Naive thymus-derived CD4-positive, alpha-beta T cell (primary cell): ENCODE measurements around the gene MAP2K7. TPM values are rescaled to one million over a fixed set of nuclear protein-coding genes. Genes with fewer than 3 reads are reported as not detected.
"Not testable (repeated sequence)": the region's sequence is repeated elsewhere in the genome, so short reads cannot be mapped to it uniquely, and the experiment has no call there.

ENCODE experiments used
- ATAC-seq: fragments of 150-1000 bp; cut with Tn5 transposase; 2 replicates; pipeline ENCODE4 v1.10.0; 2021; ENCODE audit warnings: mild to moderate bottlenecking, moderate library complexity
- CTCF ChIA-PET: fragments of 350-600 bp; sonication (Branson Sonifier 250); formaldehyde crosslinking; loops from one replicate; lab custom pipeline; 2021; ENCODE audit warnings: antibody characterized with exemption; lab: Charles Lee
- POLR2A ChIA-PET: fragments of 350-600 bp; sonication (Branson Sonifier 250); formaldehyde crosslinking; loops from one replicate; lab custom pipeline; 2021; ENCODE audit warnings: antibody characterized with exemption, inconsistent platforms; lab: Charles Lee
- DNase-seq, 9 donors: peaks; one replicate each; pipeline versions ENCODE4 v3.0.0 to v3.0.0-alpha.2; 2020 to 2022; ENCODE audit warnings: mixed read lengths in 1 of 9
- H3K27ac ChIP-seq: one replicate; pipeline ENCODE4 v1.7.0; 2013; ENCODE audit warnings: mild to moderate bottlenecking, low read depth, low read length, moderate library complexity
- H3K27me3 ChIP-seq, 2 donors: one replicate each; pipeline ENCODE4 v1.7.0; 2013; ENCODE audit warnings: low read length in 2 of 2, mild to moderate bottlenecking in 2 of 2, moderate library complexity in 2 of 2; ENCODE audit not compliant: control insufficient read depth in 2 of 2, insufficient read depth in 2 of 2
- H3K36me3 ChIP-seq, 3 experiments: 1 replicate in 2 of 3; 2 replicates in 1 of 3; pipeline ENCODE4 v1.7.0; 2013; ENCODE audit warnings: low read length in 3 of 3, mild to moderate bottlenecking in 3 of 3, moderate library complexity in 1 of 3; ENCODE audit not compliant: insufficient read depth in 3 of 3, control insufficient read depth in 2 of 3
- H3K4me1 ChIP-seq, 2 donors: one replicate each; pipeline ENCODE4 v1.7.0; 2013; ENCODE audit warnings: low read length in 2 of 2, mild to moderate bottlenecking in 2 of 2, moderate library complexity in 1 of 2; ENCODE audit not compliant: control insufficient read depth in 2 of 2, insufficient read depth in 2 of 2
- H3K4me3 ChIP-seq: 2 replicates; pipeline ENCODE4 v1.7.0; 2013; ENCODE audit warnings: mild to moderate bottlenecking, low read length
- H3K9me3 ChIP-seq, 3 experiments: 1 replicate in 2 of 3; 2 replicates in 1 of 3; pipeline ENCODE4 v1.7.0; 2013; ENCODE audit warnings: low read length in 3 of 3; ENCODE audit not compliant: control insufficient read depth in 2 of 3
- H3K27ac Mint-ChIP-seq, 9 donors: one replicate each; pipeline ENCODE4 v1.8.0; 2020 to 2022; ENCODE audit warnings: mixed read lengths in 9 of 9, mild to moderate bottlenecking in 8 of 9, moderate library complexity in 5 of 9, inconsistent platforms in 2 of 9
- H3K27me3 Mint-ChIP-seq, 5 donors: one replicate each; pipeline ENCODE4 v1.8.0; 2021 to 2022; ENCODE audit warnings: mixed read lengths in 5 of 5, mild to moderate bottlenecking in 1 of 5
- H3K36me3 Mint-ChIP-seq, 5 donors: one replicate each; pipeline ENCODE4 v1.8.0; 2020 to 2022; ENCODE audit warnings: mixed read lengths in 5 of 5, mild to moderate bottlenecking in 3 of 5, inconsistent platforms in 1 of 5
- H3K4me1 Mint-ChIP-seq, 7 donors: one replicate each; pipeline ENCODE4 v1.8.0; 2020 to 2022; ENCODE audit warnings: mixed read lengths in 7 of 7, mild to moderate bottlenecking in 3 of 7, inconsistent platforms in 1 of 7
- H3K4me3 Mint-ChIP-seq, 10 donors: one replicate each; pipeline ENCODE4 v1.8.0; 2020 to 2022; ENCODE audit warnings: mild to moderate bottlenecking in 10 of 10, mixed read lengths in 10 of 10, moderate library complexity in 6 of 10, inconsistent platforms in 2 of 10
- H3K9me3 Mint-ChIP-seq, 11 donors: one replicate each; pipeline ENCODE4 v1.8.0; 2020 to 2022; ENCODE audit warnings: mixed read lengths in 11 of 11, mild to moderate bottlenecking in 4 of 11, inconsistent platforms in 1 of 11, moderate library complexity in 1 of 11
- intact Hi-C, 2 donors: fragments of 100-400 bp; cut with micrococcal nuclease; formaldehyde crosslinking; loops; one replicate each; pipeline ENCODE4 v1.15.1; 2023
- polyA plus RNA-seq, 2 donors: library from polyadenylated mRNA; unstranded; fragments of 300-500 nt; fragmentation: Illumina TruSeq; gene quantifications; one replicate each; pipeline ENCODE4 v1.2.3, GENCODE V29; 2021
- total RNA-seq, 6 experiments: library from RNA in 5 of 6; stranded (reverse) in 5 of 6; gene quantifications; 1 replicate in 5 of 6; 2 replicates in 1 of 6; pipeline ENCODE4 v1.2.3 and lab custom pipeline; 2021 to 2026

The MAP2K7 gene
- total and polyA plus RNA-seq, 7 experiments from 2014 or later = 1.8 to 109 (median 64.4) TPM

DNA sequence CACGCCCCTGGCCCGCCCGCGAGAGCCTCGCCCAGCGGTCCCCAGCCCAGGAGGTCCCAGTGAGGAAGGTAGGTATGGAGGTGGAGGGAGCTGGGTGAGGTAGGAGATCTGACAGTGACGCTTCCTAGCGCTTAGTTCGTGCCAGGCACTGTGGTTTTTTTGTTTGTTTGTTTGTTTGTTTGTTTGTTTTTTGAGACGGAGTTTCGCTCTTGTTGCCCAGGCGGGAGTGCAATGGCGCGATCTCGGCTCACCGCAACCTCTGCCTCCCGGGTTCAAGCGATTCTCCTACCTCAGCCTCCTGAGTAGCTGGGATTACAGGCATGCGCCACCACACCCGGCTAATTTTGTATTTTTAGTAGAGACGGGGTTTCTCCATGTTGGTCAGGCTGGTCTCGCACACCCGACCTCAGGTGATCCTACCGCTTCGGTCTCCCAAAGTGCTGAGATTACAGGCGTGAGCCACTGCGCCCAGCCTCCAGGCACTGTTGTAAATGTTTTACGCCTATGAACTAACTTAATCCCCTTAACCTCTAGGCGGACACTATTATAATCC lies 14.5 kb downstream of the MAP2K7 start:
- peaks cover 3 to 20% of the 10 kb centered on the region in 2 donors for H3K27me3 ChIP-seq
- H3K9me3 ChIP-seq, H3K4me3 ChIP-seq, H3K9me3 Mint-ChIP-seq, DNase-seq, H3K27ac ChIP-seq, ATAC-seq: not testable (repeated sequence)
- peaks cover 0 to 16% (median 6%) of the 10 kb centered on the region in 3 experiments for H3K36me3 ChIP-seq
- intact Hi-C loops = loop anchor here in 1 of 2 donors (10.0 kb wide), 1 partner anchor 1803 kb away; the partner anchor contains the start of gene RFX2
- CTCF ChIA-PET = interaction anchor here (0.7 to 1.8 kb wide), 6 partner anchors 10 to 90 kb away, joined by 3 to 11 read pairs (median 3); partner anchors contain the start of genes MAP2K7 and TIMM44
- Mint-ChIP-seq H3K4me3 (peak overlapping the region; percentile 39 to 77 (median 63)), H3K27me3 (peaks cover 12 to 33% (median 14%) of the 10 kb centered on the region in 5 donors), H3K4me1 (peaks cover 13 to 48% (median 35%) of the 10 kb centered on the region in 7 donors), H3K36me3 (peaks cover 0 to 13% (median 0%) of the 10 kb centered on the region in 5 donors), H3K27ac (peak overlapping the region in 1 of 9 donors; percentile 53)
- peaks cover 25 to 34% of the 10 kb centered on the region in 2 donors for H3K4me1 ChIP-seq
- POLR2A ChIA-PET = interaction anchor here (0.7 to 5.7 kb wide), 3 partner anchors 14 to 25 kb away, joined by 3 to 38 read pairs (median 35); partner anchors contain the start of genes MAP2K7 and TIMM44

GRCh38 chr19:7918615-7919421 lies 15.1 kb downstream of the MAP2K7 start:
- ATAC-seq = no peak

DNA sequence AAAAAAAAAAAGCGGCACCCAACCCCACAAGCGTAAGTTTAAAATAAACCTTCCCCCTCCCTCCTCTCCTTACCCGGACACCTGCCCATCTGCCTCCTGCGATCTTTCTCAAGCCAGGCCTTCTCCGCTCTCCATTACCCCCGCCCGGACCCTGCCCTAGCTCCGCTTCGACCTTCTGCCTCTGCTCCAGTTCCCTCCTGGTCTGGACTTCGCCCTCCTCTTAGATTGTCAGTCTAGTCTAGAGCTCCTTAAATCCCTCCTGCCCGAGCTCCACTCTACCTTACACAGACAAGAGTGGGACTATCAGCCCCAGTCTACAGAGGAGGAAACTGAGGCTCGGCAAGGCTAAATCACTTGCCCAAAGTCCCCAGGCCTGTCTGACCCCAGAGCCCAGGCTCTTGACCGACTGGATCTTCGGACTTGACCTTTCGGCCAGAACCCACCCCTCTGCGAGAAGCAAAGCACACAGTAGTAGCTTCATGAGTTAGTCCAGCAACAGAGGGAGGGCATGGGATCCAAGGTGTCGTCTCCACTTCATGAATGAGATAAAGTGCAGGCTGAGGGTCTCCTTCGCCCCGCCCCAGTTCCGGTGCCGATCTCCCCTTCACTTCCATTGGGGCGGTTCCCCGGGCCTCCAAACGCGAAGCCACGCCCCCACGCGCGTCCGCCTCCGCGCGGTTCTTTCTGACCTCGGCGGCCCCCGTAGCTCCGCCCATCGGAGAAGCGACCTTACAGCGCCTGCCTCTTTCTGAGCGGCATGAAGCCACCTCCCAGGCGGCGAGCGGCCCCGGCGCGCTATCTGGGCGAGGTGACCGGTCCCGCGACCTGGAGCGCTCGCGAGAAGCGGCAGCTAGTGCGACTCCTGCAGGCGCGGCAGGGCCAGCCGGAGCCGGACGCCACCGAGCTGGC lies 16.2 kb downstream of the MAP2K7 start, which contains the start of gene SNAPC2:
Gene SNAPC2, plus strand, starts transcription at position 729 of the 909 bp plus-strand sequence. Its CDS starts 29 bp downstream, at position 758.
- ATAC-seq (peak; percentile 71), DNase-seq (peak; percentile 95 to 99 (median 98))
- Histone ChIP-seq H3K4me3 (peak within 1 kb of the TSS; percentile 86), H3K27ac (peak within 1 kb of the TSS; percentile 75), H3K9me3 (no peaks in the 10 kb centered on the region), H3K27me3 (peaks cover 3 to 20% of the 10 kb centered on the region in 2 donors), H3K36me3 (peaks cover 0 to 18% (median 6%) of the 10 kb centered on the region in 3 experiments), H3K4me1 (peaks cover 25 to 34% of the 10 kb centered on the region in 2 donors)
- peaks cover 0 to 13% (median 0%) of the 10 kb centered on the region in 5 donors for H3K36me3 Mint-ChIP-seq
- POLR2A ChIA-PET = interaction anchor here (0.8 to 5.7 kb wide), 12 partner anchors 8 to 470 kb away, joined by 3 to 38 read pairs (median 6); partner anchors contain the start of genes MAP2K7, RAB11B and TIMM44
- H3K4me3 Mint-ChIP-seq = peak within 1 kb of the TSS; percentile 88 to 97 (median 94)
- CTCF ChIA-PET = interaction anchor here (1.1 to 2.8 kb wide), 5 partner anchors 12 to 51 kb away, joined by 3 to 14 read pairs (median 8); partner anchors contain the start of genes MAP2K7 and TIMM44
- peaks cover 0 to 5% (median 0%) of the 10 kb centered on the region in 11 donors for H3K9me3 Mint-ChIP-seq
- H3K27me3 Mint-ChIP-seq = peaks cover 12 to 33% (median 14%) of the 10 kb centered on the region in 5 donors
- H3K27ac Mint-ChIP-seq = peak within 1 kb of the TSS; percentile 76 to 97 (median 92)
- H3K4me1 Mint-ChIP-seq = peaks cover 15 to 52% (median 38%) of the 10 kb centered on the region in 7 donors
- intact Hi-C loops = loop anchor here (1.0 to 10.0 kb wide), 19 partner anchors 17 to 1897 kb away; partner anchors contain the start of genes MAP2K7 (in 2 of the 2), PET100 (in 2 of the 2), RFX2 (in 2 of the 2) and TIMM44 (in 2 of the 2)

More at GRCh38 chr19:7918615-7919421, 15.1 kb downstream of the MAP2K7 start:
- Histone ChIP-seq H3K27ac (no peak overlapping the region), H3K36me3 (peaks cover 0 to 18% (median 6%) of the 10 kb centered on the region in 3 experiments), H3K4me3 (no peak overlapping the region), H3K27me3 (peaks cover 3 to 20% of the 10 kb centered on the region in 2 donors), H3K4me1 (peaks cover 25 to 34% of the 10 kb centered on the region in 2 donors), H3K9me3 (no peaks in the 10 kb centered on the region)
- Mint-ChIP-seq H3K4me1 (peaks cover 15 to 48% (median 35%) of the 10 kb centered on the region in 7 donors), H3K27me3 (peaks cover 12 to 33% (median 14%) of the 10 kb centered on the region in 5 donors), H3K4me3 (peak overlapping the region; percentile 42 to 97 (median 94)), H3K9me3 (peaks cover 0 to 5% (median 0%) of the 10 kb centered on the region in 11 donors), H3K36me3 (peaks cover 0 to 13% (median 0%) of the 10 kb centered on the region in 5 donors), H3K27ac (peak overlapping the region in 1 of 9 donors; percentile 91)
- CTCF ChIA-PET = interaction anchor here (0.7 to 2.8 kb wide), 5 partner anchors 15 to 90 kb away, joined by 3 to 14 read pairs (median 6); partner anchors contain the start of genes MAP2K7 and TIMM44
- no peak for DNase-seq
- POLR2A ChIA-PET = interaction anchor here (1.0 to 5.7 kb wide), 5 partner anchors 11 to 57 kb away, joined by 5 to 38 read pairs (median 10); partner anchors contain the start of genes MAP2K7 and TIMM44
- intact Hi-C loops = loop anchor here in 1 of 2 donors (10.0 kb wide), 1 partner anchor 1804 kb away; the partner anchor contains the start of gene RFX2

- DNase-seq = peak; percentile 93 to 99 (median 96)
- Mint-ChIP-seq H3K27ac (peak overlapping the region; percentile 76 to 97 (median 92)), H3K4me1 (peaks cover 15 to 49% (median 36%) of the 10 kb centered on the region in 7 donors), H3K36me3 (peaks cover 0 to 11% (median 0%) of the 10 kb centered on the region in 5 donors), H3K9me3 (peaks cover 0 to 3% (median 0%) of the 10 kb centered on the region in 11 donors), H3K4me3 (peak overlapping the region; percentile 88 to 97 (median 94)), H3K27me3 (peaks cover 8 to 25% (median 12%) of the 10 kb centered on the region in 5 donors)
- H3K27ac ChIP-seq = peak overlapping the region; percentile 75
- H3K4me3 ChIP-seq = peak overlapping the region; percentile 86
- ChIA-PET CTCF (interaction anchor here (0.6 to 2.8 kb wide), 7 partner anchors 10 to 346 kb away, joined by 3 to 14 read pairs (median 8); partner anchors contain the start of genes MAP2K7 and TIMM44), POLR2A (interaction anchor here (0.8 to 5.7 kb wide), 15 partner anchors 9 to 469 kb away, joined by 3 to 38 read pairs (median 6); partner anchors contain the start of genes MAP2K7, PET100, RAB11B and TIMM44)
- peaks cover 0 to 18% (median 6%) of the 10 kb centered on the region in 3 experiments for H3K36me3 ChIP-seq
- H3K4me1 ChIP-seq = peaks cover 24 to 34% of the 10 kb centered on the region in 2 donors
- ATAC-seq = peak; percentile 90
- peaks cover 0 to 20% of the 10 kb centered on the region in 2 donors for H3K27me3 ChIP-seq
- intact Hi-C loops = loop anchor here (1.0 to 10.0 kb wide), 18 partner anchors 17 to 1897 kb away; partner anchors contain the start of genes MAP2K7 (in 2 of the 2), PET100 (in 2 of the 2), TIMM44 (in 2 of the 2) and XAB2 (in 2 of the 2)
- H3K9me3 ChIP-seq = no peaks in the 10 kb centered on the region
These were observed 17.0 kb downstream of the MAP2K7 start for GRCh38 chr19:7920519-7921301.
